ENCODE data around the gene KLF11. TPM values are rescaled to one million over a fixed set of nuclear protein-coding genes. Genes with fewer than 3 reads are reported as not detected.

Gene KLF11
- polyA plus RNA-seq, 3 donors: 21.0 to 69.8 (median 25.3) TPM

- DNase-seq: no peak
- H3K27ac ChIP-seq (ENCODE audit: low read depth in 1 of 2, low read length in 2 of 2): no peak overlapping the region
- H3K9ac ChIP-seq (ENCODE audit: insufficient read depth, low read length, poor library complexity, severe bottlenecking): no peak overlapping the region
- 93% methylated on average over 11 of the region's 11 CpGs for WGBS (ENCODE audit: insufficient coverage)
- peaks cover 4 to 13% of the 10 kb centered on the region in 2 donors for H3K4me1 ChIP-seq (ENCODE audit: control insufficient read depth in 1 of 2, insufficient read depth in 2 of 2, low read length in 2 of 2)
- peak overlapping the region in 1 of 2 donors; percentile 27 for H3K4me3 Mint-ChIP-seq
- H3K36me3 Mint-ChIP-seq: no peaks in the 10 kb centered on the region
- H3K9me3 ChIP-seq (replicated peaks in 1 of 2; ENCODE audit: control insufficient read depth in 1 of 2, insufficient read depth in 1 of 2, low read length in 2 of 2): no peaks in the 10 kb centered on the region
- H2AFZ ChIP-seq (ENCODE audit: insufficient read depth, low read depth, low read length, poor library complexity, severe bottlenecking): no peak overlapping the region
- peaks cover 61 to 77% (median 66%) of the 10 kb centered on the region in 3 donors for H3K27me3 Mint-ChIP-seq (ENCODE audit: low read depth in 3 of 3)
- H3K27ac Mint-ChIP-seq: no peak overlapping the region
- peaks cover 50 to 57% of the 10 kb centered on the region in 2 donors for H3K27me3 ChIP-seq (ENCODE audit: control insufficient read depth in 2 of 2, insufficient read depth in 2 of 2, low read length in 2 of 2)
- H3K79me2 ChIP-seq (ENCODE audit: insufficient read depth, low read length): no peaks in the 10 kb centered on the region
- H4K20me1 ChIP-seq (ENCODE audit: insufficient read depth, low read length): no peaks in the 10 kb centered on the region
- no peaks in the 10 kb centered on the region for H3K36me3 ChIP-seq (replicated peaks in 1 of 2; ENCODE audit: control insufficient read depth in 1 of 2, insufficient read depth in 2 of 2, low read length in 2 of 2)
- intact Hi-C loops (cut with micrococcal nuclease): no loop called here
- H3K4me3 ChIP-seq (replicated peaks in 1 of 3; ENCODE audit: low read depth in 2 of 3, low read length in 3 of 3): no peak overlapping the region
- TF ChIP-seq CTCF (IDR thresholded peaks at IDR 0.05): no peak
- H3K4me2 ChIP-seq (replicated peaks; ENCODE audit: extremely low read depth, low read length, poor library complexity, severe bottlenecking): no peak overlapping the region
- peaks cover 14% of the 10 kb centered on the region for H3K4me1 Mint-ChIP-seq
- peaks cover 0 to 10% (median 2%) of the 10 kb centered on the region in 7 donors for H3K9me3 Mint-ChIP-seq
These were observed 42.3 kb downstream of the KLF11 start for GRCh38 chr2:10085668-10086059.

DNA sequence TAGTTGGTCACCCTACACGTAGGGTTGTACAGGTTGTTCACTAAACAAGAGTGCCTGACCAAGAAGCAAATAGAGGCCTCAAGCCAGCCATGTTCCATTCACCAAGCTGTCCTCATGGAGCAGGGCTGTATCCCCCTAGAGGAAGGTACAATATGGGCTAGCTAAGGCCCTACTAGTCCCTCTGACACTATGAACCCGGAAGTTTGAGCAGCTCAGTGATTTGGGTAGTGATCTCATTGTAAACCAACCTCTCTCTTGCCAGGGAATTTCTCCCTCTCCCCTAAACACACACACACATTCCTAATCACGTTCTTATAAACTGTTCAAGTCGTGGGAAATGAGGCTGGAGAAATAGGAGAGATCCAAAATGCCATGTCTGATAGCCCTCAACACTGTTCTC lies 43.6 kb downstream of the KLF11 start:
- Mint-ChIP-seq H3K4me3 (no peak overlapping the region), H3K27me3 (ENCODE audit: low read depth in 3 of 3) (peaks cover 55 to 77% (median 62%) of the 10 kb centered on the region in 3 donors), H3K27ac (no peak overlapping the region), H3K36me3 (peaks cover under 1 to 3% of the 10 kb centered on the region in 2 donors), H3K4me1 (peaks cover 17% of the 10 kb centered on the region), H3K9me3 (peaks cover 0 to 10% (median 4%) of the 10 kb centered on the region in 7 donors)
- no peaks in the 10 kb centered on the region for H4K20me1 ChIP-seq (ENCODE audit: insufficient read depth, low read length)
- no peaks in the 10 kb centered on the region for H3K79me2 ChIP-seq (ENCODE audit: insufficient read depth, low read length)
- intact Hi-C loops (cut with micrococcal nuclease): no loop called here
- 93% methylated on average over 2 of the region's 4 CpGs for WGBS (ENCODE audit: insufficient coverage)
- H3K9me3 ChIP-seq (replicated peaks in 1 of 2; ENCODE audit: control insufficient read depth in 1 of 2, insufficient read depth in 1 of 2, low read length in 2 of 2): peaks cover 2 to 4% of the 10 kb centered on the region in 2 donors
- H3K4me1 ChIP-seq (ENCODE audit: control insufficient read depth in 1 of 2, insufficient read depth in 2 of 2, low read length in 2 of 2): peaks cover 8 to 20% of the 10 kb centered on the region in 2 donors
- H3K27ac ChIP-seq (ENCODE audit: low read depth in 1 of 2, low read length in 2 of 2): no peak overlapping the region
- H2AFZ ChIP-seq (ENCODE audit: insufficient read depth, low read depth, low read length, poor library complexity, severe bottlenecking): no peak overlapping the region
- no peak for DNase-seq
- H3K4me2 ChIP-seq (replicated peaks; ENCODE audit: extremely low read depth, low read length, poor library complexity, severe bottlenecking): no peak overlapping the region
- peaks cover 38 to 57% of the 10 kb centered on the region in 2 donors for H3K27me3 ChIP-seq (ENCODE audit: control insufficient read depth in 2 of 2, insufficient read depth in 2 of 2, low read length in 2 of 2)
- no peaks in the 10 kb centered on the region for H3K36me3 ChIP-seq (replicated peaks in 1 of 2; ENCODE audit: control insufficient read depth in 1 of 2, insufficient read depth in 2 of 2, low read length in 2 of 2)
- H3K9ac ChIP-seq (ENCODE audit: insufficient read depth, low read length, poor library complexity, severe bottlenecking): no peak overlapping the region
- no peak for TF ChIP-seq CTCF (IDR thresholded peaks at IDR 0.05)
- no peak overlapping the region for H3K4me3 ChIP-seq (replicated peaks in 1 of 3; ENCODE audit: low read depth in 2 of 3, low read length in 3 of 3)
